ENCODE measurements around the gene NOP53. TPM values are rescaled to one million over a fixed set of nuclear protein-coding genes. Genes with fewer than 3 reads are reported as not detected.
"Not testable (repeated sequence)": the region's sequence is repeated elsewhere in the genome, so short reads cannot be mapped to it uniquely, and the experiment has no call there.

The NOP53 gene
- total RNA-seq, 5 donors from 2014 or later (not counting 1 experiment from before 2014, with no cell fraction given), result 832 to 1,046 (median 935) TPM

- H3K9me3 ChIP-seq; H3K27me3 ChIP-seq (replicated peaks in 1 of 2; ENCODE audit: control insufficient read depth in 2 of 2, extremely low read depth in 1 of 2, insufficient read depth in 2 of 2, low read length in 1 of 2); DNase-seq; CTCF ChIA-PET; ATAC-seq (replicated peaks in 1 of 4); POLR2A ChIA-PET; H3K9me3 Mint-ChIP-seq; H3K27ac ChIP-seq (ENCODE audit: low read length); H3K27me3 Mint-ChIP-seq: not testable (repeated sequence)
- peak overlapping the region in 1 of 2 donors; percentile 97 for H3K27ac Mint-ChIP-seq
- peak overlapping the region; percentile 80 to 83 for H3K4me3 ChIP-seq (ENCODE audit: control insufficient read depth in 1 of 2, extremely low read depth in 1 of 2, low read length in 1 of 2)
- H3K36me3 Mint-ChIP-seq, result peaks cover 14% of the 10 kb centered on the region
- H3K4me1 ChIP-seq (ENCODE audit: control insufficient read depth in 1 of 2, extremely low read depth in 1 of 2, insufficient read depth in 2 of 2, low read length in 2 of 2), result peaks cover 0 to 36% of the 10 kb centered on the region in 2 experiments
- peak overlapping the region; percentile 94 to 96 (median 95) for H3K4me3 Mint-ChIP-seq
- 83% methylated on average over 7 of the region's 23 CpGs for WGBS (ENCODE audit: insufficient coverage)
- peaks cover 26 to 38% (median 38%) of the 10 kb centered on the region in 3 donors for H3K4me1 Mint-ChIP-seq
- H3K36me3 ChIP-seq (ENCODE audit: control insufficient read depth in 2 of 2, extremely low read depth in 1 of 2, insufficient read depth in 1 of 2, low read length in 1 of 2), result peaks cover 8 to 14% of the 10 kb centered on the region in 2 donors
These were observed 32.1 kb downstream of the NOP53 start for GRCh38 chr19:47777245-47778048.

GRCh38 chr19:47778049-47778953, 33.0 kb downstream of the NOP53 start, which contains the start of gene SELENOW:
TSS of gene SELENOW (plus strand) at chr19:47778703. CDS start at chr19:47778786, 83 bp downstream.
- Mint-ChIP-seq H3K4me3 (peak within 1 kb of the TSS; percentile 94 to 96 (median 95)), H3K27me3 (no peaks in the 10 kb centered on the region), H3K4me1 (peaks cover 26 to 38% (median 38%) of the 10 kb centered on the region in 3 donors), H3K27ac (peak within 1 kb of the TSS; percentile 93 to 97), H3K36me3 (peaks cover 19% of the 10 kb centered on the region), H3K9me3 (no peaks in the 10 kb centered on the region)
- ChIA-PET CTCF (no interaction called here), POLR2A (no interaction called here)
- Histone ChIP-seq H3K4me3 (ENCODE audit: control insufficient read depth in 1 of 2, extremely low read depth in 1 of 2, low read length in 1 of 2) (peak within 1 kb of the TSS; percentile 80 to 83), H3K9me3 (no peaks in the 10 kb centered on the region), H3K27me3 (replicated peaks in 1 of 2; ENCODE audit: control insufficient read depth in 2 of 2, extremely low read depth in 1 of 2, insufficient read depth in 2 of 2, low read length in 1 of 2) (no peaks in the 10 kb centered on the region), H3K27ac (ENCODE audit: low read length) (peak within 1 kb of the TSS; percentile 99), H3K4me1 (ENCODE audit: control insufficient read depth in 1 of 2, extremely low read depth in 1 of 2, insufficient read depth in 2 of 2, low read length in 2 of 2) (peaks cover 0 to 36% of the 10 kb centered on the region in 2 experiments), H3K36me3 (ENCODE audit: control insufficient read depth in 2 of 2, extremely low read depth in 1 of 2, insufficient read depth in 1 of 2, low read length in 1 of 2) (peaks cover 8 to 14% of the 10 kb centered on the region in 2 donors)
- peak; percentile 27 to 88 (median 61) for DNase-seq
- WGBS (ENCODE audit: insufficient coverage), result under 1% methylated on average over 41 of the region's 65 CpGs
- peak; percentile 92 to 93 (median 93) for ATAC-seq (replicated peaks in 1 of 4)

GRCh38 chr19:47778954-47779351, 33.6 kb downstream of the NOP53 start:
- H3K9me3 ChIP-seq, result no peaks in the 10 kb centered on the region
- peaks cover 0 to 36% of the 10 kb centered on the region in 2 experiments for H3K4me1 ChIP-seq (ENCODE audit: control insufficient read depth in 1 of 2, extremely low read depth in 1 of 2, insufficient read depth in 2 of 2, low read length in 2 of 2)
- peak in 3 of 4 experiments; percentile 2 to 7 (median 5) for ATAC-seq (replicated peaks in 1 of 4)
- 0% methylated on average over 12 of the region's 20 CpGs for WGBS (ENCODE audit: insufficient coverage)
- H3K9me3 Mint-ChIP-seq, result no peaks in the 10 kb centered on the region
- ChIA-PET POLR2A (no interaction called here), CTCF (no interaction called here)
- H3K27me3 Mint-ChIP-seq, result no peaks in the 10 kb centered on the region
- H3K4me3 Mint-ChIP-seq, result peak overlapping the region; percentile 94 to 96 (median 95)
- H3K27me3 ChIP-seq (replicated peaks in 1 of 2; ENCODE audit: control insufficient read depth in 2 of 2, extremely low read depth in 1 of 2, insufficient read depth in 2 of 2, low read length in 1 of 2), result no peaks in the 10 kb centered on the region
- peak overlapping the region; percentile 99 for H3K27ac ChIP-seq (ENCODE audit: low read length)
- peaks cover 9 to 16% of the 10 kb centered on the region in 2 donors for H3K36me3 ChIP-seq (ENCODE audit: control insufficient read depth in 2 of 2, extremely low read depth in 1 of 2, insufficient read depth in 1 of 2, low read length in 1 of 2)
- H3K4me1 Mint-ChIP-seq, result peaks cover 26 to 38% (median 38%) of the 10 kb centered on the region in 3 donors
- peak overlapping the region; percentile 80 to 83 for H3K4me3 ChIP-seq (ENCODE audit: control insufficient read depth in 1 of 2, extremely low read depth in 1 of 2, low read length in 1 of 2)
- peak in 3 of 35 experiments; percentile 13 to 32 (median 19) for DNase-seq
- H3K36me3 Mint-ChIP-seq, result peaks cover 21% of the 10 kb centered on the region
- H3K27ac Mint-ChIP-seq, result peak overlapping the region; percentile 88 to 97

GRCh38 chr19:47779524-47780214, 34.3 kb downstream of the NOP53 start:
- peaks cover 15 to 19% of the 10 kb centered on the region in 2 donors for H3K36me3 ChIP-seq (ENCODE audit: control insufficient read depth in 2 of 2, extremely low read depth in 1 of 2, insufficient read depth in 1 of 2, low read length in 1 of 2)
- H3K4me3 Mint-ChIP-seq, result peak overlapping the region; percentile 94 to 96 (median 95)
- peak overlapping the region; percentile 99 for H3K27ac ChIP-seq (ENCODE audit: low read length)
- peak overlapping the region; percentile 80 to 83 for H3K4me3 ChIP-seq (ENCODE audit: control insufficient read depth in 1 of 2, extremely low read depth in 1 of 2, low read length in 1 of 2)
- CTCF ChIA-PET, result no interaction called here
- POLR2A ChIA-PET, result no interaction called here
- H3K27ac Mint-ChIP-seq, result peak overlapping the region; percentile 88 to 97
- 86% methylated on average over 20 of the region's 24 CpGs for WGBS (ENCODE audit: insufficient coverage)
- peaks cover 0 to 36% of the 10 kb centered on the region in 2 experiments for H3K4me1 ChIP-seq (ENCODE audit: control insufficient read depth in 1 of 2, extremely low read depth in 1 of 2, insufficient read depth in 2 of 2, low read length in 2 of 2)
- no peaks in the 10 kb centered on the region for H3K27me3 Mint-ChIP-seq
- no peaks in the 10 kb centered on the region for H3K9me3 ChIP-seq
- H3K4me1 Mint-ChIP-seq, result peaks cover 26 to 38% (median 38%) of the 10 kb centered on the region in 3 donors
- H3K9me3 Mint-ChIP-seq, result no peaks in the 10 kb centered on the region
- H3K27me3 ChIP-seq (replicated peaks in 1 of 2; ENCODE audit: control insufficient read depth in 2 of 2, extremely low read depth in 1 of 2, insufficient read depth in 2 of 2, low read length in 1 of 2), result no peaks in the 10 kb centered on the region
- ATAC-seq (replicated peaks in 1 of 4) (no peak), DNase-seq (no peak)
- H3K36me3 Mint-ChIP-seq, result peaks cover 28% of the 10 kb centered on the region

GRCh38 chr19:47780215-47780551, 34.8 kb downstream of the NOP53 start:
- peaks cover 15 to 22% of the 10 kb centered on the region in 2 donors for H3K36me3 ChIP-seq (ENCODE audit: control insufficient read depth in 2 of 2, extremely low read depth in 1 of 2, insufficient read depth in 1 of 2, low read length in 1 of 2)
- POLR2A ChIA-PET, result no interaction called here

More at GRCh38 chr19:47780215-47780551, 34.8 kb downstream of the NOP53 start:
- ATAC-seq (replicated peaks in 1 of 4) (no peak), DNase-seq (no peak)
- Mint-ChIP-seq H3K27me3 (no peaks in the 10 kb centered on the region), H3K4me3 (peak overlapping the region; percentile 41 to 96 (median 94)), H3K36me3 (peaks cover 29% of the 10 kb centered on the region), H3K4me1 (peaks cover 26 to 38% (median 38%) of the 10 kb centered on the region in 3 donors), H3K27ac (peak overlapping the region; percentile 88 to 97), H3K9me3 (no peaks in the 10 kb centered on the region)
- Histone ChIP-seq H3K27ac (ENCODE audit: low read length) (no peak overlapping the region), H3K9me3 (no peaks in the 10 kb centered on the region), H3K27me3 (replicated peaks in 1 of 2; ENCODE audit: control insufficient read depth in 2 of 2, extremely low read depth in 1 of 2, insufficient read depth in 2 of 2, low read length in 1 of 2) (no peaks in the 10 kb centered on the region), H3K4me3 (ENCODE audit: control insufficient read depth in 1 of 2, extremely low read depth in 1 of 2, low read length in 1 of 2) (no peak overlapping the region), H3K4me1 (ENCODE audit: control insufficient read depth in 1 of 2, extremely low read depth in 1 of 2, insufficient read depth in 2 of 2, low read length in 2 of 2) (peaks cover 0 to 36% of the 10 kb centered on the region in 2 experiments)
- 85% methylated on average over 4 of the region's 9 CpGs for WGBS (ENCODE audit: insufficient coverage)
- CTCF ChIA-PET, result no interaction called here

Measured in T-cell (primary cell).